ENCODE results near the gene PGA4. TPM values are rescaled to one million over a fixed set of nuclear protein-coding genes. Genes with fewer than 3 reads are reported as not detected.
A peak's percentile ranks its signal among the peaks of the same experiment; 100 is the strongest.

The PGA4 gene
- total RNA-seq, 1 donor from 2014 or later: not detected

DNA sequence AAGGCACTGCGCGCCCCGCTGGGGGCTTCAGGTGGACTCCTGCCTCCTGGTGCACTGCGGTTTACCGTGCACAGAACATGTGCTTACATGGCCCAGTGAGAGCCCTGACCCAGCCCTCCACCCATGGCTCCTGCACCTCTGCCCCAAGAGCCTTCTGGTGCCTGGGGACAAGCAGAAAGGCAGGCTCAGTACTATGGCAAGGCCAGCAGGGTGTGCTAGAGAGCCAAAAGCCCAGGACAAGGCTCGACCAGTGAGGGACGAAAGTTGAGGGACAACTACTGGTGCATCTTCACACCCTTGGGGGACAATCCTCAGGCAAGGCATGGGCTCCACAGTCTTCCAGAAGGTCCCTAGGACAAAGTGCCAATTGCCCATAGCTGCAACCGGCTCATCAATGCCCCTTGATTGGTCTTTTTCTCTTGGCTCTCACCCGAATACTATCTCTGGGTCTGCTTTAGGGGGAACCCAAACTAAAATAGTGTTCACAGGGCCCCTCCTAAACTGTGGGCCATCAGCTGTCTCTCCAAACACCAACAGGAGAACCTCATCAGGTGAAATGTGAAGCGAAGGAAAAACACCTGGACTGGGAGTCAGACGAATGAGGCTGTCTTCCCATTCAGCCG is 32.4 kb downstream of the PGA4 start:
- no peak overlapping the region for H3K4me3 Mint-ChIP-seq
- intact Hi-C loops (cut with micrococcal nuclease): loop anchor here (1.0 kb wide), 1 partner anchor 139 kb away; no protein-coding TSS in a partner anchor
- ATAC-seq (ENCODE audit: low read depth): peak; percentile 93
- POLR2A ChIA-PET: no interaction called here
- H3K36me3 Mint-ChIP-seq (ENCODE audit: low read depth): no peaks in the 10 kb centered on the region
- no peaks in the 10 kb centered on the region for H3K4me1 Mint-ChIP-seq
- no peak overlapping the region for H3K27ac Mint-ChIP-seq
- peak; percentile 49 for DNase-seq
- TF ChIP-seq, protein P1, sequence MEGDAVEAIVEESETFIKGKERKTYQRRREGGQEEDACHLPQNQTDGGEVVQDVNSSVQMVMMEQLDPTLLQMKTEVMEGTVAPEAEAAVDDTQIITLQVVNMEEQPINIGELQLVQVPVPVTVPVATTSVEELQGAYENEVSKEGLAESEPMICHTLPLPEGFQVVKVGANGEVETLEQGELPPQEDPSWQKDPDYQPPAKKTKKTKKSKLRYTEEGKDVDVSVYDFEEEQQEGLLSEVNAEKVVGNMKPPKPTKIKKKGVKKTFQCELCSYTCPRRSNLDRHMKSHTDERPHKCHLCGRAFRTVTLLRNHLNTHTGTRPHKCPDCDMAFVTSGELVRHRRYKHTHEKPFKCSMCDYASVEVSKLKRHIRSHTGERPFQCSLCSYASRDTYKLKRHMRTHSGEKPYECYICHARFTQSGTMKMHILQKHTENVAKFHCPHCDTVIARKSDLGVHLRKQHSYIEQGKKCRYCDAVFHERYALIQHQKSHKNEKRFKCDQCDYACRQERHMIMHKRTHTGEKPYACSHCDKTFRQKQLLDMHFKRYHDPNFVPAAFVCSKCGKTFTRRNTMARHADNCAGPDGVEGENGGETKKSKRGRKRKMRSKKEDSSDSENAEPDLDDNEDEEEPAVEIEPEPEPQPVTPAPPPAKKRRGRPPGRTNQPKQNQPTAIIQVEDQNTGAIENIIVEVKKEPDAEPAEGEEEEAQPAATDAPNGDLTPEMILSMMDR (IDR thresholded peaks at IDR 0.05): no peak
- CTCF ChIA-PET: interaction anchor here (1.6 to 3.0 kb wide), 6 partner anchors 40 to 263 kb away, joined by 4 to 16 read pairs (median 9); partner anchors contain the start of genes TMEM216 and VWCE
- H3K27me3 Mint-ChIP-seq: no peaks in the 10 kb centered on the region
- no peaks in the 10 kb centered on the region for H3K9me3 Mint-ChIP-seq

DNA sequence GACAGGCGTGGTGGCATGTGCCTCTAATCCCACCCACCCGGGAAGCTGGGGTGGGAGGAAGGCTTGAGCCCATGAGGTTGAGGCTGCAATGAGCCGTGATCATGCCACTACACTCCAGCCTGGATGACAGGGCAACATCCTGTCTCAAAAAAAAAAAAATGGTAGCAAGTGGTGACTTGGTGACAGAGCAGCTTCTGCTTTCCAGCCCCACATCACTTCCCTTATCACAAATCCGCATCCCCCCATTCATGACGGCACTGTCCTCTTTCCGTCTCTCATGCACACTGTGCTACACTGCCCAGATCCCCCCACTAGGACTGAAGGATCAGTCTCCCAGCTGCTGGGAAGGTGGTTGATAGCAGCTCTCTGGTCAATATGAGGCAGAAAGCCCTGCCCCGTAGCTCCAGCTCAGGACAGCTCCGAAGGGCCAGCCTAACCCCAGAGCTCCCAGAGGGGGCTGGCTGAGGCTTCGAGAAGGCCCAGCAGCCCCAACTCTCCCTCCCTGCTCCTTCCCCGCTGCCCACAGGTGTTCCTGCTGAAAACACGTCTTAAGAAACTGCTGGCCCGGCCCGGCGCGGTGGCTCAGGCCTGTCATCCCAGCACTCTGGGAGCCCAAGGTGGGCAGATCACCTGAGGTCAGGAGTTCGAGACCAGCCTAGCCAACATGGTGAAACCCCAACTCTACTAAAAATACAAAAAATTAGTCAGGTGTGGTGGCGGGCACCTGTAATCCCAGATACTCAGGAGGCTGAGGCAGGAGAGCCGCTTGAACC is 34.7 kb downstream of the PGA4 start:
- Mint-ChIP-seq H3K27ac (no peak overlapping the region), H3K9me3 (no peaks in the 10 kb centered on the region), H3K36me3 (ENCODE audit: low read depth) (no peaks in the 10 kb centered on the region), H3K4me1 (no peaks in the 10 kb centered on the region), H3K27me3 (no peaks in the 10 kb centered on the region), H3K4me3 (no peak overlapping the region)
- POLR2A ChIA-PET: no interaction called here
- no peak for DNase-seq
- intact Hi-C loops (cut with micrococcal nuclease): no loop called here
- TF ChIP-seq, protein P1 (IDR thresholded peaks at IDR 0.05): no peak
- ATAC-seq (ENCODE audit: low read depth): no peak
- CTCF ChIA-PET: no interaction called here

DNA sequence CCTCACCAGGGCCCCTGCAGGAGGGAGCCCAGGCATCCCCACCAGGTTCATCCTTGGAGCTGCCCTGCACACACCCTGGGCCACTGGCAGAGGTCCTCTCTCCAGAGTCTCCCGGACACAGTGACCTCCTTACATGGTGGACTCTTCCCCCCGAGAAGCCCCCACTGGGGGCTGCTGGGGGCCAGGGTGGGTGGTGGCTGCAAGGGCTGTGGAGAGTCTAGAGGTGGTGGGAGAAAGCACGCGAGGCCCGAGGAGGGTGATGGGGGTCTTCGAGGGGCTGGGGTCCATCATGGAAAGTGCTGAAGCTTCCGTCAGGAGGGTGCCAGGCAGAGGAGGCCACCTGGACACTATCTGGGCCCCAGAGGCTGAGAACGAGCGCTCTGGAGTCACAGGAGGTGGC is 36.4 kb downstream of the PGA4 start:
- POLR2A ChIA-PET: no interaction called here
- TF ChIP-seq, protein P1 (IDR thresholded peaks at IDR 0.05): no peak
- Mint-ChIP-seq H3K4me1 (no peaks in the 10 kb centered on the region), H3K27ac (no peak overlapping the region), H3K36me3 (ENCODE audit: low read depth) (no peaks in the 10 kb centered on the region), H3K27me3 (no peaks in the 10 kb centered on the region), H3K4me3 (no peak overlapping the region), H3K9me3 (no peaks in the 10 kb centered on the region)
- ATAC-seq (ENCODE audit: low read depth) (no peak), DNase-seq (no peak)
- intact Hi-C loops (cut with micrococcal nuclease): no loop called here
- CTCF ChIA-PET: no interaction called here

DNA sequence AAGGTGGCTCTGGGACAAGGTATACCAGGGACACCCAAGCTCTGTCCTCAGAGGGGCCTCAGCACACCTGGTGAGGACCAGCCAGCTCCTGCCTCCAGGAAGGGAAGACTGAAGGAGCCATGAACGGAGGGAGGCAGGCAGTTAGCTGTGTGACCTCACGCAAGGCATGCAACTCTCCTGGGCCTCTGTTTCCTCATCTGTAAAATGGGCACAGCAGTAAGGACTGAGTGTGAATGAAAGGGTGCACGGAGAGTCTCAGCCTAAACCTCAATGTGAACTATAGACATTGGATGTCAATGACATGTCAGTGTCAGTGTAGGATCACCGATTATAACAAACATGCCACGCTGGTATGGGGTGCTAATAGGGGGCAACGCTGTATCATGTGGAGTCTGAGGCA is 37.2 kb downstream of the PGA4 start:
- TF ChIP-seq, protein P1 (IDR thresholded peaks at IDR 0.05): no peak
- POLR2A ChIA-PET: interaction anchor here (0.6 kb wide), 1 partner anchor 1003 kb away, joined by 3 read pairs; no protein-coding TSS in a partner anchor
- no peak overlapping the region for H3K27ac Mint-ChIP-seq
- no peak overlapping the region for H3K4me3 Mint-ChIP-seq
- no peaks in the 10 kb centered on the region for H3K4me1 Mint-ChIP-seq
- DNase-seq (no peak), ATAC-seq (ENCODE audit: low read depth) (no peak)
- no peaks in the 10 kb centered on the region for H3K36me3 Mint-ChIP-seq (ENCODE audit: low read depth)
- CTCF ChIA-PET: interaction anchor here (1.4 kb wide), 1 partner anchor 126 kb away, joined by 3 read pairs; no protein-coding TSS in a partner anchor
- H3K9me3 Mint-ChIP-seq: no peaks in the 10 kb centered on the region
- intact Hi-C loops (cut with micrococcal nuclease): no loop called here
- no peaks in the 10 kb centered on the region for H3K27me3 Mint-ChIP-seq

DNA sequence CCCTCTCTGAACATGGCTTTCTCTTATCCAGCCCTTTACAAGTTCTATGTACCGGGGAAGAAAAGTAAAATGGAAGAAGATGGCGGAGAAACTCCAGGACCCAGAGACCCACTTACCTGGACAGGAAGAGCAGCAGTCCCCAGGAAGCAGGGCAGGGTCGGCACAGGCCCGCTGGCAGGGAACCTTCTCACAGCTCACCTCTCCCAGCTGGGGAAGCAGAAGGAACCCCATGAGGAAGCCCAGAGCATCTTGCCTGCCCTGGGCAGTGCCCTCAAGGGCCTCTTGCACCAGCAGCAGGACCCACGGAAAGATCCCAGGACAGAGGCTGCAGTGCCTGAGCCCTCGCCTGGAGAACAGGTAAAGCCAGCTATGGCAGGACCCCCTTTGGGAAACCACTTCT is 42.2 kb downstream of the PGA4 start:
- Mint-ChIP-seq H3K4me1 (no peaks in the 10 kb centered on the region), H3K36me3 (ENCODE audit: low read depth) (no peaks in the 10 kb centered on the region), H3K27ac (no peak overlapping the region), H3K9me3 (no peaks in the 10 kb centered on the region), H3K27me3 (no peaks in the 10 kb centered on the region), H3K4me3 (no peak overlapping the region)
- TF ChIP-seq, protein P1 (IDR thresholded peaks at IDR 0.05): no peak
- ATAC-seq (ENCODE audit: low read depth) (no peak), DNase-seq (no peak)
- ChIA-PET POLR2A (no interaction called here), CTCF (no interaction called here)
- intact Hi-C loops (cut with micrococcal nuclease): no loop called here
